Hepatic stellate cell (primary cell): ENCODE data around the gene STUB1.

Experiments used
- DNase-seq: peaks from one replicate; pipeline ENCODE4 v3.0.0; 2011; ENCODE audit warnings: low spot score

Gene STUB1

GRCh38 chr16:725463-726187 lies 45.4 kb downstream of the STUB1 start:
- no peak for DNase-seq

DNA sequence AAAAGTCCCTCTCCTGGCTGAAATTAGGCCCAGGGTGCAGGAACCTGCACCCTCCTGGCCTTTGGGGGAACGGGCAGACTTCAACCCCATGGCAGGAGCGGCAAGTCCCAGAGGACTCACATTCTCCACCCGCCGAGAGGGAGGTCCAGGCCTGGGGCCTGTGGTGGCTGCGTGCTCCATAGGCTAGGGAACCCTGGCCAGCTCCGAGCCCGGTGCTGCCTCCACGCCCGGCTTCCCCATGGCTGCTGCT lies 45.9 kb downstream of the STUB1 start:
- no peak for DNase-seq

GRCh38 chr16:726438-727290 lies 46.5 kb downstream of the STUB1 start, which contains the start of the genes CCDC78 and HAGHL:
CCDC78 (minus strand) TSS chr16:726443; CDS start chr16:726367, 76 bp downstream.
HAGHL (plus strand) TSS chr16:727106; CDS start chr16:727510, 404 bp downstream.
- DNase-seq, result no peak

- no peak for DNase-seq
These were observed 47.2 kb downstream of the STUB1 start for GRCh38 chr16:727291-727977.

DNA sequence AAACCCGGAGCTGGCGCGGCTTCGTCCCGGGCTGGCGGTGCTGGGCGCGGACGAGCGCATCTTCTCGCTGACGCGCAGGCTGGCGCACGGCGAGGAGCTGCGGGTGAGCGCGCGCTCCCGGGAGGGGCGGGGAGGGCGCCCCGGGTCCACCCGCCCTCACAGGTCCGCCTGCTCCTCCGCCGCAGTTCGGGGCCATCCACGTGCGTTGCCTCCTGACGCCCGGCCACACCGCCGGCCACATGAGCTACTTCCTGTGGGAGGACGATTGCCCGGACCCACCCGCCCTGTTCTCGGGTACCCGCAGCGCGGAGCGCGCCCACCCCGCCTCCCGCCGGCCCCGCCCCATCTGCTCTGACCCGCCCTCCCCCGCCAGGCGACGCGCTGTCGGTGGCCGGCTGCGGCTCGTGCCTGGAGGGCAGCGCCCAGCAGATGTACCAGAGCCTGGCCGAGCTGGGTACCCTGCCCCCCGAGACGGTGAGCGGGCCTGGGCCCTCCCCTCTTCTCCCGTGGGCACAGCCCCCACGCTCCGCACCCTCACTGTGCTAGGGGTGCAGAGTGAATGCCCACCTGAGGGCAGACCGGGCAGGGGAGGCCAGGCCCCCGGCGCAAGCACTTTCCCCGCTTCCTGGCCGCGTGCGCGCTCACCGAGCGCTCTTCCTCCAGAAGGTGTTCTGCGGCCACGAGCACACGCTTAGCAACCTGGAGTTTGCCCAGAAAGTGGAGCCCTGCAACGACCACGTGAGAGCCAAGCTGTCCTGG lies 48.1 kb downstream of the STUB1 start:
- DNase-seq, result peak; percentile 86

DNA sequence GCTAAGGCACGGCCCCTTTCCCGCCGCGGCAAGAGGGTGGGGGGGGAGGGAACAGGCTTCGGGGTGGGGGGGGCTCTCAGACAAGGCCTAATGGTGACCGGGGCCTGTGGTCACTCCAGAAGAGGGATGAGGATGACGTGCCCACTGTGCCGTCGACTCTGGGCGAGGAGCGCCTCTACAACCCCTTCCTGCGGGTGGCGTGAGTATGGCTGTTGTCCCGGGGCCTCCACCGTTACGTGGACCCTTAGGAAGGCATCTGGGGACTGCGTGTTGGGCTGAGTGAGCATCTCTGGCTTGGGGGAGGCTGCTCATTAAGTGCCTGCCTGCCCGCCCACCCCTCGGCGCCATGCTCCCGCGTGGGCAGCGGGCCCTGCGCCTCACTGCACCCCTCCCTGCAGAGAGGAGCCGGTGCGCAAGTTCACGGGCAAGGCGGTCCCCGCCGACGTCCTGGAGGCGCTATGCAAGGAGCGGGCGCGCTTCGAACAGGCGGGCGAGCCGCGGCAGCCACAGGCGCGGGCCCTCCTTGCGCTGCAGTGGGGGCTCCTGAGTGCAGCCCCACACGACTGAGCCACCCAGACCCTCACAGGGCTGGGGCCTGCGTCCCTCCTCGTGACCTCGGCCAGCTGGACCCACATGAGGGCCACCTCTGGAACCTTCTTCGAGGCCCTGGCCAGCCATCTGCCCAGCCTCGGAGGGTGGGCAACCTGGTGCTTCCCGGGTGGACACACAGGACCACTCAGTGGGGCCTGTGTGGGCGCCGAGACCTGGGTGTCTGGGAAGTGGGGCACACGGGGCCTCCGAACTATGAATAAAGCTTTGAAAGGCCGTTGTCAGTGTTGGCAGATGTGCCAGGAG lies 48.9 kb downstream of the STUB1 start:
- no peak for DNase-seq

DNA sequence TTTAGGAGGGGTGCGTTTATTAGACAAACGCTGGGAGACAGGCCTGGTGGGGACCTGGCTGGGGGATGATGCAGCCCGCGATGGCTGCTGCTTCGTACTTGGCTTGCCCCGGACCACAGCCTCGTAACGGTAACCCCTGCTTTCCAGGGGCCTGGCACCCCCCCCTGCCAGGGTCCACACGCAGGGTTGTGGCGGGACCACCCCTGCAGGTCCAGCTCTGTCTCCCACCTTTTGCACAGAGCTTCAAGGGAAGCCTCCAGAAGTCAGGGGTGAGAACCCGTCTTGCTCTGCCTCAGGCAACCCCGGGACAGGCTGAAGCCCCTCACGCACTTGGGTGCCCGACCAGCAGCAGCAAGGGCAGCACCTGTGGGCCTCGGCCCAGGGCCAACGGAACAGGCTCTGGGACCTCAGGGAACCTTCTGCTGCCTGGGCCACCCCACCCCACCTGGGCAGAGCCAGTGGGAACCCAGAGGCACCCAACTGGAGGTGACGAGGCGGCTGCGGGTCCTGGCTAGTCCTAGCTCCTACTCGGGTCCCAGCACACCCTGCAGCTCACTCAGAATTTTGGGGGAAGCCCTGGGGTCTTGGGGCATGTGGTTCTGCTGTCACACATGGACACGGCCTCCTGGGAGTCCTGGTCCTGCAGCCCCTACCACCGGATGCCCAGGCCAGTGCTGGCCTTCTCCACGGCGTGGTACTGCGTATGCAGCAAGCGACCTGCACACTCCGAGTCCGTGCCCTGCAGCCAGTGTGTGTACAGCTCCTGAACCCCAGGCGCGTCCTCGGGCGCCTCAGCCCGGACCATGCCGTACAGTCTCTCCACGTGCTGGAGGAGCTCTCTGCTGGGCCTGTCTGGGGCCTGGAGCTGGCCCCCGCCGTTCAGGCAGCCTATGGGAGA lies 49.8 kb downstream of the STUB1 start:
- DNase-seq, result no peak

DNA sequence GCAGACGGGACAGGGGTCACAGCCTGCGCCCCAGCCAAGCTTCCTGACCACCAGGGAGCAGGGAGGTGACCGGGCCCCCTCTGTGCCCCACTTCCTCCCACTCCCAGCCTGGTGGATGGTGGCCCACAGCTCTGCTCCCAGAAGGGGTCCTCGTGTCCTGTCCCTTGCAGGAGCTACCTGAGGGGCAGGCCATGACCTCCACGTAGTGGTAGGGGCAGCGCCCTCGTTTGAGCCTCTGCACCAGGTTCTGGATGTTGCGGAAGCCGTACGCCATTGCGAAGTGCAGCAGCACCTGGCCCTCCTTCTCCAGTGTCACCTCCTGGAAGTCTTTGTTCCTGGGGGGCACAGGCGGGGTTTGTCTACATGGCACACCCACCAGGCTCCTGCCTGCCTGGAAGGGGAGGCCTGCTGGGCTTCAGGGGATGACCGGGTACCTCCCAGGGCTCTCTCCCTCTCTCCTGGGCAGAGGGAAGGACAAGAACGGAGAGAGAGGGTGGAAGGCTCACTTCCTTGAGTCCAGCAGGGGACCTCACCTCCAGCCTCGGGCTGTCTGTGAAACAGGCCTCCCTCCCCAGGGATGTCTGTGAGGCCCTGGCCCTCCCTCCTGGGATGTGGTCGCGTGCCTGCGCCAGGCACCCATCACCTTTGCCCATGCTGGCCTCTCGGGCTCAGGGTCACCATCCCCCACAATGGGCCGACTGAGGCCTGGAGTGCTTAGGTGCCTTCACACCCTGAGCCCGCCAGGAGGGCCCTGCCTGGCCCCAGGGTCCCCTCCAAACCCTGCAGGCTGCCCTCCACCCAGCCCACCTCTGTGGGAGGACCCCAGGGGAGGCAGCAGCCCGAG lies 50.7 kb downstream of the STUB1 start:
- DNase-seq, result no peak

DNA sequence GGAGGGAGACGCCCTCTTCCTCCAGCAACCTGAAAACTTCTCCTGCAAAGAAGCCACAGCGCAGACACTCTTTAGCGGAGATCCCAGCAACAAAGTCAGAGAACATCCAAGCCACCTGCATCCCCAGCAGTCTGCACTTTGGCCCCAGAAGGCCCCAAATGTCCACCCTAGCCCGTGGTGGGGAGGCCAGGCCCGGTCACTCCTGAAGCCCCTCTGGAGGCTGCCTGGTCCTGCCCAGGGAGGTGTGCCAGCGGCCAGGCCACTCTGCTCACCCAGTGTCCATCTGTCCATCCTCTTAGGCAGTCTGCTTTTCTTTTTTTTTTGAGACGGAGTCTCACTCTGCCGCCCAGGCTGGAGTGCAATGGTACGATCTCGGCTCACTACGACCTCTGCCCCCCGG lies 52.1 kb downstream of the STUB1 start:
- DNase-seq, result no peak
